CMK (cell line): ENCODE measurements around the gene MRGPRX2.

Experiments used
- DNase-seq: peaks from one replicate; pipeline ENCODE4 v3.0.0-alpha.2; 2010; ENCODE audit warnings: low read depth

The MRGPRX2 gene

GRCh38 chr11:19075636-19076035 is 15.1 kb upstream of the MRGPRX2 start:
- no peak for DNase-seq

- DNase-seq: no peak
These were observed 13.2 kb upstream of the MRGPRX2 start for GRCh38 chr11:19073454-19074415.

GRCh38 chr11:19072464-19072863 is 11.9 kb upstream of the MRGPRX2 start:
- DNase-seq: no peak

DNA sequence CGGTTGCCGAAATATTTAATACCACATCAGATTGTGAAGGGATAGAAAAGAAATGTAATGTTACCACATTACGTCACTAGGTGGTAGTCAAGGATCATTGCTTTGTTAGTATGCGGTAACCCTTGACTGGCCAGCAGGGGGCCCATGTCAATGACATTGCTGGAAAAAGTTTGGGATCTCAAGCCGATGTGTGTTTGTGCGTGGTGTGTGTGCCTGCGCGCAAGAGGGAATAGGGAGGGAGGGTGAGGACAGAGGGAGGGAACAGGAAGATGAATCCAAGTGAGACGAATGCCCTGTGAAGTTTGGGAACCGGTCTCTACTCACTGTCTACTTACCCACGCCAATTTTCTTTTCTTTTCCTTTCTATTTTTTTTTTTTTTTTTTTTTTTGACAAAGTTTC is 10.7 kb upstream of the MRGPRX2 start:
- peak; percentile 56 for DNase-seq

DNA sequence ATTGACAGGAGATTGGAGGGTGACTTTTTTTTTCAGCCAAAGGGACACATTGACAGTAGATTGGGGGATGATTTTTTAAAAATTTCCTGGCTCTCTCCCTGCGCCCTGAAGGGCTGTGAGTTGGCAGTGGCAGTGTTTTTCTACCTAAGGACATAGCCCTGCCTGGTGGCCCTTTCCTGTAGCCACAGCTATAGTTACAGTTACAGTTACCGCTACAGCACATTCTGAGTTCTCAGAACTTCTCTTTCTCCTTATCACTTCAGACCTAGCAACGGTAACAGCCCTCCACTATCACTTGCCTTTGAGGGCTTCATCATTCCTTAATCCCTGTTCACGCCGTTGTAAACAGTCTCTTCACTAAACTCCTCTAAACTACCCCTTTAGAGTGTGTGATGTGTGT is 684 bp downstream of the MRGPRX2 start:
- DNase-seq: no peak

DNA sequence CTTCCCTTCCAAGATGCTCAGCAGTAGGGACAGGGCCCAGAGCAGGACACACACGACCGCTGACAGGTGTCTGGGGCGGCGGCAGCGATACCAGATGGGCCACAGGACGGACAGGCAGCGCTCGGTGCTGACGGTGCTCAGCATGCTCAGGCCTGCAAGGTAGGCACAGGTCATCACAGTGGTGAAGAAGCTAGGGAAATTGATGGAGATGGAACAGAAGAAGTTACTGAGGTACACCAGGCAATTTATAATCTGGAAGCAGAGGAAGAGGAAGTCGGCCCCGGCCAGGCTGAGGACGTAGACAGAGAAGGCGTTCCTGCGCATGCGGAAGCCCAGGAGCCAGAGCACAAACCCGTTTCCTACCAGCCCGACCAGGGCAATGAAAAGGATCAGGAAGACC is 4.6 kb downstream of the MRGPRX2 start:
- DNase-seq: no peak

DNA sequence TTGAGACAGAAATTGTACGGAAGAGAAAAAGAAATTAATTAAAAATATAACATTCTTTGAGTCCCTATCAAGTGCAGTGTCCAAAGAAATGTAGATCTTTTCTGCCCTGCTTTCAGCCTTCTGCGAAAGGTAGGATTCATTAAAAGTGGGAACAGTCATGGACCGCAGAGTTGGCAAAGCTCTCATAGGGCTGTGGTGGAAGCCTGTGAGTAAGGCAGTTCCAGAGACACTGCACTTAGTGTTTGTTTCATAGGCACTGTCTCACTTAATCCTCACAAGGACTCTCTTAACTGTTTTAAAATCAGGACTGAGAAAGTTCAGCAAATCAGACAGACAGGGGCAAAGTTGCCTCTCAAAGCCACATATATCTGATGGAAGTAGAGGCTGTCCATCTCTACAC is 5.5 kb downstream of the MRGPRX2 start:
- DNase-seq: no peak

DNA sequence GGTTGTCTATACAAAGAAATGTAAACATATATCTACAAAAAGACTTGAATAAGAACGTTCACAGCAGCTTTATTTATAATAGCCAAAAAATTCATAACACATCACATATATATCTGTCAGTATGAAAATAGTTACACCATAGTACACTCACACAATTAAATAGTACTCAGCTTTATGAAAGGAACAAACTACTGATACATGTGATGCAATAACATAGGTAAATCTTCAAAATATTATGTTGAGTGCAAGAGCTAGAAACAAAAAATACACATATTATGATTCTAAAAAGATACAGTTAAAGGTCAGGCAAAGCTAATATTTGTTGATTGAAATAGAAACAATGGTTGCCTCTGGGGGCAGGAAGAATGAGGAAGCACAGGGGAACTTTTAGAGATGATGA is 6.6 kb downstream of the MRGPRX2 start:
- DNase-seq: no peak

- DNase-seq: no peak
These were observed 10.2 kb downstream of the MRGPRX2 start for GRCh38 chr11:19050281-19050680.

GRCh38 chr11:19049351-19049750 is 11.2 kb downstream of the MRGPRX2 start:
- no peak for DNase-seq

- DNase-seq: no peak
These were observed 20.5 kb downstream of the MRGPRX2 start for GRCh38 chr11:19040051-19040450.

GRCh38 chr11:19039409-19039808 is 21.1 kb downstream of the MRGPRX2 start:
- no peak for DNase-seq

DNA sequence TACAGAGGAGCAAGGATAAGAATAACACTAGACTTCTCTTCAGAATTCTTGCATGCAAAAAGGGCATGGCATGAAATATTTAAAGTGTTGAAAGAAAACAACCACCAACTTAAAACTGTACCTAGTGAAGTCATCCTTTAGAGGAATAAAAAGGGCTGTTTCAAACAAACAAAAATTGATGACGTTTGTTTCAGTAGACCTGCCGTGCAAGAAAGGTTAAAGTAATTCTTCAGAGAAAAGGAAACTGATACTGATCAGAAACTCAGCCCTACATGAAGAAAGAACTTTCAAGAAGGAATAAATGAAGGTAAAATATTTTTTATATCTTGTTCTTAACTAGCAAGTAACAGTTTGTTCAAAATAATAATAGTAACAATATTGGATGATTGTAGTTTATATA is 27.5 kb downstream of the MRGPRX2 start:
- no peak for DNase-seq

DNA sequence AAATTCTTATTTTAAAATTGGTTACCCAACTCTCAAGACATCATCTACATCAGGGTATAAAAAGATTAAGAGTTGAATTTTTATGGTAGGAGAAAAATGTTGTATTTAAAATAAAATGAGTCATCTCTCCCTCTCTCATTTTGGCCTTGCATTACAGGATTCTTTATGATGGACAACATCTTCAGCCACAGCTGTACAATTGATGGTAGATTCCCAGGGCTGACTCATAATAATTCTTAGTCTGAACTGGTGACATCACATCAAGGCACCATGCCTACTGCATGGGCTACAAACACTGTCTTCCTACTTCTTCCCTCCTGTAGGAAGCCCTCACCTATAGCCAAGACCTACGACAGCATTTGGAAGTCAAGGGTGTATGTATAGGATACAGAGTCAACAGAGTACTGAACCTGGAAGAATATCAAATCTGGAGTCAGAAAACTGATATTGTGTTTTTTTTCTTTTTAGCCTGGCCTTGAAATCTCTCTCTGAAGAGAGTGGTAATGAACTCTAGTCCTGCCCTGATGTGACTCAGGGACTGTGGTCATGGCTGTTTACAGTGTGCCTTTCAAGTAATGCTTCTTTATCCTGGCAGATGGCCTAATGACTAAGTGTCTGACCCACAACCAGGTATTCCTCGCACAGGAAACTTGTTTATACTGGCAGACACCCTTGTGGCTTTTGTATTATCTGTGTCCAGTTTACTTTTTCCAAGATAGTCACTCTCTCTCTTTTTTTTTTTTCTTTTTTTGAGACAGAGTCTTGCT is 32.5 kb downstream of the MRGPRX2 start:
- DNase-seq: no peak

DNA sequence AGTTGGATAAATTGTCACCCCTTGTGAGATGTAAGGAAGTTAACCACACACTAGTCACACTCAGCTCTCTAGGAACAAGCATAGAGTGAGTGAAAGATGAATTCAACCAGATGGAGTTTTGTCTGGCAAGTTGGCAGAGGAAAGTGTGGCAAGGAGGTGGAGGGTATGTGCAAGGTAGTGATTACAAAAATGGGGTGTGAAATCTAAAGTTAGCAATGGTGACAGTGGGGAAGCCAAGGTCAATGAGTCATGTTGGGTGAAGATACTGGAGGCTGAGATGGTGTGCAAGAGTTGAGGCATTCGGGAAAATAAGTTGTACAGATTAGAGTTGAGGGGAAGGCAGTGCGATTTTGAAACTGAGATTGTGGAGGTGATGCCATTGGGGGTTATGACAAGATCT is 33.7 kb downstream of the MRGPRX2 start:
- DNase-seq: no peak

DNA sequence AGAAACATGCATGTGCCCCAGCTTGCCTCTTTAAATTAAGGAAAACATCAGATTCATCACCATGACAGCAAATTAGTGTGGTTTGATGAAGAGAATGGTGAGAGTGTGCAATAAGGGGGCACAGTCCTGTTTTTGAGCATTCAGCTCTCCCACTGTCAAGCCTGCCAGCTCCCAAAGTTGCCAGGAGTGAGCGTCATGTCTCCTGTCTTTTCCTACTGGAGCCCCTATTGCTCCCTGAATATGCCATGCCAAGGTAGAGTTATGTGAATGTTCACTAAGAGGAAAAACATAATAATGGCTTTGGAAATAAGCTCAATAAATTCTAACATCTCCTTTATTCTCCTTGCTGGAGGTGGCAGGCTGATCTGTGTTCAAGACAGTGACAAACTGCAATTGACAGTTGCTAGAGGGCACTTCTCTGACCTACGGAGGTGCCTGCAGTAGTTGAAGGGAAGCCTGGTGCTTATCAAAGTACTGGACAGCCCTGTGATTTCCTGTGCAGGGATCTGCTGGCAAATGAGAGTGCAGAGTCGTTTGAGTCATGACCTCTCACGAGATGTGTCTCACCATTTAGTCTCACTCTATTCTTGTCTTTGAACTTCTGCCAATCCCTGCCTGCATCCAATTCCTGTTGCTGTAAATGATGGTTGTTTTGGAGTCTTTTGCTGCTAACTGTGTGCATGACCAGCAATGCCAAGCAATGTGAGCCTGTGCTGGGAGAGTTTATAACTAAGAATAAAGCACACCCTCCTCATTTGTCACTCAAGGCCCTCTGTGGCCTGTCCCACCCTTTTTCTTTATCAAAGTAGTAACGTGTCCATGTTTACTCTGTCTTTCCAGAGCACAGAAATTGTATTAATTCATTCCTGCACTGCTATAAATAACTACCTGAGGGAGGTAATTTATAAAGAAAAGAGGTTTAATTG is 34.8 kb downstream of the MRGPRX2 start:
- peak; percentile 2 for DNase-seq

DNA sequence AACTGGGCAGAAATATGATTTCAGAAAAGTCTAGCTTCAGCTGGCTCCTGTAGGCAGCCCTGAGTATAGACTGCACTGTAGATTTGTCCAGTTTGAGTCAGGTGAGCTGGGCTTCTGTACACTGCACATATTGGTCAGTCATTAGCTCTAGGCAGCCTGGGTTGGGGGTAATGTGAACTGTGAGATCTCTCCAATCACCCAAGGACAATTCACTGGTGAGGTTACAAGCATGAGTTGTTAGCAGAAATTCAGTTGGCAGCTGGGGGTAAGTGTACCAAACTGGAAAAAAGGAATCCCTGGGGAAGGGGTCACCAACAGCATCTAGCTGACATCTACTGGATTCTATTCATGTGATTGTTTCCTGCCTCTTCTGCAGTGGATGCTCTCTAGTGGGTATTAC is 39.7 kb downstream of the MRGPRX2 start:
- DNase-seq: no peak

- DNase-seq: no peak
These were observed 41.6 kb downstream of the MRGPRX2 start for GRCh38 chr11:19018901-19019300.

DNA sequence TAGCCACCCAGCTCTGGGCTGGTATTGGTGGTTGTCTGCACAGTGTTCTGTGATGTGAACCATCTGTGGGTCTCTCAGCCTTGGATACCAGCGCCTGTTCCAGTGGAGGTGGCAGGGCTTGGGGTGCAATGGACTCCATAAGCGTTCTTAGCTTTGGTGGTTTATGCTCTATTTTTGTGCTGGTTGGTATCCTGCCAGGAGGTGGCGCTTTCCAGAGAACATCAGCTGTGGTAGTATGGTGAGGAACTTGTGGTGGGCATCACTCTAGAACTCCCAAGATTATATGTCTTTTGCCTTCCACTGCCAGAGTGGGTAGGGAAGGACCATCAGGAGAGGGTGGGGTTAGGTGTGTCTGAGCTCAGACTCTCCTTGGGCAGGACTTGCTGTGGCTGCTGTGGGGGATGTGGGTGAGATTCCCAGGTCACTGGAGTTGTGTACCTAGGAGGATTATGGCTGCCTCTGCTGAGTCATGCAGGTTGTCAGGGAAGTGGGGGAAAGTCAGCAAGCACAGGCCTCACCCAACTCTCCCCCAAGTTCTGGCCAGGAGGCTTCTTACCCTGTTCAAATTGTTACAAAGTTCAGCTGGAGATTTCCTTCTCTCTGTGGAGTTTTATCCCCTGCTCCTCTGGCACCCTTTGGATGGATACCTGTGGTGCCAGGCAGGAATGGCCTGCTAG is 47.2 kb downstream of the MRGPRX2 start:
- no peak for DNase-seq

- DNase-seq: no peak
These were observed 47.9 kb downstream of the MRGPRX2 start for GRCh38 chr11:19012636-19013035.
